ENCODE measurements around the gene SENP1.

SENP1 gene

GRCh38 chr12:48078901-48079300 is 27.0 kb downstream of the SENP1 start:
- Histone ChIP-seq H3K27me3 (ENCODE audit: low read depth, low read length) (no peaks in the 10 kb centered on the region), H3K36me3 (ENCODE audit: control insufficient read depth in 1 of 2, insufficient read depth in 2 of 2, low read length in 2 of 2) (peaks cover 32 to 38% of the 10 kb centered on the region in 2 donors), H3K4me1 (ENCODE audit: control insufficient read depth in 1 of 2, insufficient read depth in 2 of 2, low read length in 2 of 2) (no peaks in the 10 kb centered on the region), H3K9me3 (ENCODE audit: control insufficient read depth in 1 of 2, low read length in 2 of 2) (no peaks in the 10 kb centered on the region), H3K4me3 (ENCODE audit: low read depth in 1 of 2, low read length in 2 of 2) (no peak overlapping the region), H3K27ac (ENCODE audit: low read length) (no peak overlapping the region)

DNA sequence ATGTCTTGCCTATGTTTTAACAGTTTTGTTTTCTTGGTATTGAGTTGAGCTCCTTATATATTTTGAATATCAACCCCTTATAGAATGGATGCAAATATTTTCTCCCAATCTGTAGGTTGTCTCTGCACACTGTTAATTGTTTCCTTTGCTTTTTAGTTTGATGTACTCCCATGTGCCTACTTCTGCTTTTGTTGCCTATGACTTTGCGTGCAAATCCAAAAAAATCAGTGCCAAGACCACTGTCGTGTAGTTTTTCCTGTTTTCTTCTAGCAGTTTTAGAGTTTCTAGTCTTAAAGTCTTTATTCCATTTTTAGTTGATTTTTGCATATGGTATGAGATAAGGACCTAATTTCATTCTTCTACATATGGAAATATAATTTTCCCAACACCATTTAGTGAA is 28.8 kb downstream of the SENP1 start:
- H3K36me3 ChIP-seq (ENCODE audit: control insufficient read depth in 1 of 2, insufficient read depth in 2 of 2, low read length in 2 of 2) = peaks cover 31 to 40% of the 10 kb centered on the region in 2 donors
- H3K9me3 ChIP-seq (ENCODE audit: control insufficient read depth in 1 of 2, low read length in 2 of 2) = no peaks in the 10 kb centered on the region
- H3K27me3 ChIP-seq (ENCODE audit: low read depth, low read length) = no peaks in the 10 kb centered on the region
- H3K4me1 ChIP-seq (ENCODE audit: control insufficient read depth in 1 of 2, insufficient read depth in 2 of 2, low read length in 2 of 2) = no peaks in the 10 kb centered on the region
- H3K4me3 ChIP-seq (ENCODE audit: low read depth in 1 of 2, low read length in 2 of 2) = no peak overlapping the region
- H3K27ac ChIP-seq (ENCODE audit: low read length) = no peak overlapping the region

GRCh38 chr12:48075832-48076231 is 30.0 kb downstream of the SENP1 start:
- peaks cover 31 to 44% of the 10 kb centered on the region in 2 donors for H3K36me3 ChIP-seq (ENCODE audit: control insufficient read depth in 1 of 2, insufficient read depth in 2 of 2, low read length in 2 of 2)
- no peaks in the 10 kb centered on the region for H3K4me1 ChIP-seq (ENCODE audit: control insufficient read depth in 1 of 2, insufficient read depth in 2 of 2, low read length in 2 of 2)
- no peaks in the 10 kb centered on the region for H3K27me3 ChIP-seq (ENCODE audit: low read depth, low read length)
- H3K4me3 ChIP-seq (ENCODE audit: low read depth in 1 of 2, low read length in 2 of 2) = no peak overlapping the region
- no peaks in the 10 kb centered on the region for H3K9me3 ChIP-seq (ENCODE audit: control insufficient read depth in 1 of 2, low read length in 2 of 2)
- no peak overlapping the region for H3K27ac ChIP-seq (ENCODE audit: low read length)

GRCh38 chr12:48074266-48074665 is 31.6 kb downstream of the SENP1 start:
- Histone ChIP-seq H3K27me3 (ENCODE audit: low read depth, low read length) (no peaks in the 10 kb centered on the region), H3K36me3 (ENCODE audit: control insufficient read depth in 1 of 2, insufficient read depth in 2 of 2, low read length in 2 of 2) (peaks cover 36 to 51% of the 10 kb centered on the region in 2 donors), H3K4me3 (ENCODE audit: low read depth in 1 of 2, low read length in 2 of 2) (no peak overlapping the region), H3K27ac (ENCODE audit: low read length) (no peak overlapping the region), H3K4me1 (ENCODE audit: control insufficient read depth in 1 of 2, insufficient read depth in 2 of 2, low read length in 2 of 2) (no peaks in the 10 kb centered on the region), H3K9me3 (ENCODE audit: control insufficient read depth in 1 of 2, low read length in 2 of 2) (no peaks in the 10 kb centered on the region)

GRCh38 chr12:48072266-48072665 is 33.6 kb downstream of the SENP1 start:
- Histone ChIP-seq H3K9me3 (ENCODE audit: control insufficient read depth in 1 of 2, low read length in 2 of 2) (no peaks in the 10 kb centered on the region), H3K4me1 (ENCODE audit: control insufficient read depth in 1 of 2, insufficient read depth in 2 of 2, low read length in 2 of 2) (no peaks in the 10 kb centered on the region), H3K27me3 (ENCODE audit: low read depth, low read length) (no peaks in the 10 kb centered on the region), H3K36me3 (ENCODE audit: control insufficient read depth in 1 of 2, insufficient read depth in 2 of 2, low read length in 2 of 2) (peaks cover 39 to 54% of the 10 kb centered on the region in 2 donors), H3K4me3 (ENCODE audit: low read depth in 1 of 2, low read length in 2 of 2) (no peak overlapping the region), H3K27ac (ENCODE audit: low read length) (no peak overlapping the region)

DNA sequence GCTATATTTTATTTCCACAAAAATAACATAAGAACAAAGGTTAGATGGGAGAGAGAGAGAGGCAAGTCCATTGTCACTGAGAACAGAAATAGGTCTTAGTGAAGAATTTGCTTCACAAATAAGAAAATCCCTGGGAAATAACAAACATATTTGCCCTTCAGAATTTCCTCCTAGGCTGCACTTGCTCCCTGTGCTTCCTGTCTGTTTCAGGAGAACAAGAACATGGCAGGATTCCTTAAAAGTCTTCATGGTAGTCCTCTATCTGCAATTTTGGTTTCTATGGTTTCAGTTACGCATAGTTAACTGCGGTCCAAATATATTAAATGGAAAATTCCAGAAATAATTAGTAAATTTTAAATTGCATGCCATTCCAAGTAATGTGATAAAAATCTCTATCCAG is 34.1 kb downstream of the SENP1 start:
- Histone ChIP-seq H3K9me3 (ENCODE audit: control insufficient read depth in 1 of 2, low read length in 2 of 2) (no peaks in the 10 kb centered on the region), H3K27ac (ENCODE audit: low read length) (no peak overlapping the region), H3K27me3 (ENCODE audit: low read depth, low read length) (no peaks in the 10 kb centered on the region), H3K4me1 (ENCODE audit: control insufficient read depth in 1 of 2, insufficient read depth in 2 of 2, low read length in 2 of 2) (no peaks in the 10 kb centered on the region), H3K4me3 (ENCODE audit: low read depth in 1 of 2, low read length in 2 of 2) (no peak overlapping the region), H3K36me3 (ENCODE audit: control insufficient read depth in 1 of 2, insufficient read depth in 2 of 2, low read length in 2 of 2) (peaks cover 39 to 54% of the 10 kb centered on the region in 2 donors)

DNA sequence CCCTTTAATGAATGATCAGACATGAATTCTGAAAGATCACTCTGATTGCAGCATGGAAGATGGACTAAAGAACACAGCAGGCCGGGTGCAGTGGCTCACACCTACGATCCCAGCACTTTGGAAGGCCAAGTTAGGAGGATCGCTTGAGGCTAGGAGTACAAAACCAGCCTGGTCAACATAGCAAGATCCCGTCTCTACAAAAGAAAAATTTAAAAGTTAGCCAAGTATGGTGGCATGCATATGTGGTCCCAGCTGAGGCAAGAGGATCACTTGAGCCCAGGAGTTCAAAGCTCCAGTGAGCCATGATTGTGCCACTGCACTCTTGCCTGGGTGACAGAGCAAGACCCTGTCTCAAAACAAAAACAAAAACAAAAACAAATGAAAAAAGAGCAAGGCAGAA is 35.1 kb downstream of the SENP1 start:
- no peaks in the 10 kb centered on the region for H3K4me1 ChIP-seq (ENCODE audit: control insufficient read depth in 1 of 2, insufficient read depth in 2 of 2, low read length in 2 of 2)
- H3K9me3 ChIP-seq (ENCODE audit: control insufficient read depth in 1 of 2, low read length in 2 of 2) = no peaks in the 10 kb centered on the region
- H3K36me3 ChIP-seq (ENCODE audit: control insufficient read depth in 1 of 2, insufficient read depth in 2 of 2, low read length in 2 of 2) = peaks cover 39 to 59% of the 10 kb centered on the region in 2 donors
- H3K27ac ChIP-seq (ENCODE audit: low read length) = no peak overlapping the region
- no peak overlapping the region for H3K4me3 ChIP-seq (ENCODE audit: low read depth in 1 of 2, low read length in 2 of 2)
- H3K27me3 ChIP-seq (ENCODE audit: low read depth, low read length) = no peaks in the 10 kb centered on the region

- Histone ChIP-seq H3K4me3 (ENCODE audit: low read depth in 1 of 2, low read length in 2 of 2) (no peak overlapping the region), H3K36me3 (ENCODE audit: control insufficient read depth in 1 of 2, insufficient read depth in 2 of 2, low read length in 2 of 2) (peaks cover 45 to 65% of the 10 kb centered on the region in 2 donors), H3K27me3 (ENCODE audit: low read depth, low read length) (no peaks in the 10 kb centered on the region), H3K9me3 (ENCODE audit: control insufficient read depth in 1 of 2, low read length in 2 of 2) (no peaks in the 10 kb centered on the region), H3K27ac (ENCODE audit: low read length) (no peak overlapping the region), H3K4me1 (ENCODE audit: control insufficient read depth in 1 of 2, insufficient read depth in 2 of 2, low read length in 2 of 2) (no peaks in the 10 kb centered on the region)
Observed at GRCh38 chr12:48070033-48070432, 35.8 kb downstream of the SENP1 start.

- Histone ChIP-seq H3K27ac (ENCODE audit: low read length) (no peak overlapping the region), H3K36me3 (ENCODE audit: control insufficient read depth in 1 of 2, insufficient read depth in 2 of 2, low read length in 2 of 2) (peaks cover 48 to 65% of the 10 kb centered on the region in 2 donors), H3K9me3 (ENCODE audit: control insufficient read depth in 1 of 2, low read length in 2 of 2) (no peaks in the 10 kb centered on the region), H3K4me1 (ENCODE audit: control insufficient read depth in 1 of 2, insufficient read depth in 2 of 2, low read length in 2 of 2) (no peaks in the 10 kb centered on the region), H3K27me3 (ENCODE audit: low read depth, low read length) (no peaks in the 10 kb centered on the region), H3K4me3 (ENCODE audit: low read depth in 1 of 2, low read length in 2 of 2) (no peak overlapping the region)
Observed at GRCh38 chr12:48069241-48069640, 36.6 kb downstream of the SENP1 start.

GRCh38 chr12:48068457-48068856 is 37.4 kb downstream of the SENP1 start:
- Histone ChIP-seq H3K4me1 (ENCODE audit: control insufficient read depth in 1 of 2, insufficient read depth in 2 of 2, low read length in 2 of 2) (no peaks in the 10 kb centered on the region), H3K36me3 (ENCODE audit: control insufficient read depth in 1 of 2, insufficient read depth in 2 of 2, low read length in 2 of 2) (peaks cover 48 to 65% of the 10 kb centered on the region in 2 donors)

DNA sequence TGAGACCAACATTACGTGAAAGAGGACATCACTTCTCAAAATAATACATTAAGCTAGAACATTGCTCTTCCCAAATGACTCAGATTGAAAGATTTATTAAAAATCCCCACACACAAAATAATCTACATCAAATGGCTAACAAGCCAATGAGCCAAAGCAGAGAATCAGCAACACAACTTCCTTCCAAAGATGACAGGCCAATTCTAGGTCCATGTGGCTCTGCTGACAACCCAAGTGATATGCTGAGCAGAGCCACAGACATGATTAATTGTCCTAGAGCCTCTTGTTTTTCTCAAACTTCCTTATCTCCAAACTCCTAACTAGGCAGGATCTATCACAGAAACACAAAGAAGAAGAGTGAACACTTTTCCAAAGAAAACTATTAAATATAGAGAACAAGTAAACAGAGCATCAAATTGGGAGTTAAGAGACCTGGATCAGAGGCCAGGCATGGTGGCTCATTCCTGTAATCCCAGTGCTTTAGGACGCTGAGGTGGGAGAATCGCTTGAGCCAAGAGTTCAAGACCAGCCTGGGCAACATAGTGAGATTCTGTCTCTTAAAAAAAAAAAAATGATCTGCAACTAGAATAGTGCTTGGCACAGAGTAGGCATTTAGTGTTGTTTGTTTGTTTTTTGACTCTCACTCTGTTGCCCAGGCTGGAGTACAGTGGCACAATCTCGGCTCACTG is 38.5 kb downstream of the SENP1 start:
- peaks cover 50 to 65% of the 10 kb centered on the region in 2 donors for H3K36me3 ChIP-seq (ENCODE audit: control insufficient read depth in 1 of 2, insufficient read depth in 2 of 2, low read length in 2 of 2)
- H3K4me1 ChIP-seq (ENCODE audit: control insufficient read depth in 1 of 2, insufficient read depth in 2 of 2, low read length in 2 of 2) = no peaks in the 10 kb centered on the region
- H3K4me3 ChIP-seq (ENCODE audit: low read depth in 1 of 2, low read length in 2 of 2) = no peak overlapping the region
- no peaks in the 10 kb centered on the region for H3K27me3 ChIP-seq (ENCODE audit: low read depth, low read length)
- H3K27ac ChIP-seq (ENCODE audit: low read length) = no peak overlapping the region
- no peaks in the 10 kb centered on the region for H3K9me3 ChIP-seq (ENCODE audit: control insufficient read depth in 1 of 2, low read length in 2 of 2)

More at GRCh38 chr12:48068457-48068856, 37.4 kb downstream of the SENP1 start:
- Histone ChIP-seq H3K27me3 (ENCODE audit: low read depth, low read length) (no peaks in the 10 kb centered on the region), H3K27ac (ENCODE audit: low read length) (no peak overlapping the region), H3K4me3 (ENCODE audit: low read depth in 1 of 2, low read length in 2 of 2) (no peak overlapping the region), H3K9me3 (ENCODE audit: control insufficient read depth in 1 of 2, low read length in 2 of 2) (no peaks in the 10 kb centered on the region)

- H3K36me3 ChIP-seq (ENCODE audit: control insufficient read depth in 1 of 2, insufficient read depth in 2 of 2, low read length in 2 of 2) = peaks cover 57 to 66% of the 10 kb centered on the region in 2 donors
- no peaks in the 10 kb centered on the region for H3K9me3 ChIP-seq (ENCODE audit: control insufficient read depth in 1 of 2, low read length in 2 of 2)
- H3K27me3 ChIP-seq (ENCODE audit: low read depth, low read length) = no peaks in the 10 kb centered on the region
- H3K4me3 ChIP-seq (ENCODE audit: low read depth in 1 of 2, low read length in 2 of 2) = no peak overlapping the region
- no peak overlapping the region for H3K27ac ChIP-seq (ENCODE audit: low read length)
- H3K4me1 ChIP-seq (ENCODE audit: control insufficient read depth in 1 of 2, insufficient read depth in 2 of 2, low read length in 2 of 2) = no peaks in the 10 kb centered on the region
Observed at GRCh38 chr12:48065041-48065440, 40.8 kb downstream of the SENP1 start.
